Epidermal melanocyte (primary cell): ENCODE data around the gene UMPS.
"Not testable (repeated sequence)": the region's sequence is repeated elsewhere in the genome, so short reads cannot be mapped to it uniquely, and the experiment has no call there.

Experiments used
- DNase-seq: peaks from one replicate; pipeline ENCODE4 v3.0.0; 2011; ENCODE audit warnings: low spot score; ENCODE audit not compliant: insufficient read length

The UMPS gene

GRCh38 chr3:124707223-124707622, 23.0 kb upstream of the UMPS start:
- DNase-seq = not testable (repeated sequence)

GRCh38 chr3:124707656-124708062, 22.6 kb upstream of the UMPS start:
- no peak for DNase-seq

GRCh38 chr3:124714223-124714853, 15.9 kb upstream of the UMPS start:
- no peak for DNase-seq

- DNase-seq = no peak
Observed at GRCh38 chr3:124722589-124722988, 7.7 kb upstream of the UMPS start.

DNA sequence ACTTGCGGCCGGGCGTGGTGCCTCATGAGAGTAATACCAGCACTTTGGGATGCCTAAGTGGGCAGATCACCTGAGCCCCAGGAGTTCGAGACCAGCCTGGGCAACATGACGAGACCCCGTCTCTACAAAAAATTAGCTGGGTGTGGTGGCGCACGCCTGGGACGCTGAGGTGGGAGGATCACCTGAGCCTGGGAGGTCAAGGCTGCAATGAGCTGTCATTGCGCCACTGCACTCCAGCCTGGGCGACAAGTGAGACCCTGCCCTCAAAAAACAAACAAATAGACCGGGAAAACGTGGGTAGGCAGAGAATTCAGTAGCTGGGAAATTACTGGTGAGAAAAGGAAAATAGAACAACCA, 667 bp downstream of the UMPS start:
- DNase-seq = no peak

DNA sequence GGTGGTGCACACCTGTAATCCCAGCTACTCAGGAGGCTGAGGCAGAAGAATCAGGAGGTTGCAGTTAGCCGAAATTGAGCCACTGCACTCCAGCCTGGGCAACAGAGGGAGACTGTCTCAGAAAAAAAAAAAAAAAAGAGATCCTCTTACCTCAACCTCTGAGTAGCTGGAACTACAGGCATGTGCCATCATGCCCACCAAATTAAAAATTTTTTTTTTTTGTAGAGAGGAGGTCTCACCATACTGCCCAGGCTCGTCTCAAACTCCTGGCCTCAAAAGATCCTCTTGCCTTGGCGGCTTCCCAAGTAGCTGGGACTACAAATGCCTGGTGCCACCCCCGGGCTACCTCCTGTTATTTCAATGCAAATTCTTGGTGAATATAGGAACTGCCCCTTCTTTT, 1.5 kb downstream of the UMPS start:
- DNase-seq = no peak

DNA sequence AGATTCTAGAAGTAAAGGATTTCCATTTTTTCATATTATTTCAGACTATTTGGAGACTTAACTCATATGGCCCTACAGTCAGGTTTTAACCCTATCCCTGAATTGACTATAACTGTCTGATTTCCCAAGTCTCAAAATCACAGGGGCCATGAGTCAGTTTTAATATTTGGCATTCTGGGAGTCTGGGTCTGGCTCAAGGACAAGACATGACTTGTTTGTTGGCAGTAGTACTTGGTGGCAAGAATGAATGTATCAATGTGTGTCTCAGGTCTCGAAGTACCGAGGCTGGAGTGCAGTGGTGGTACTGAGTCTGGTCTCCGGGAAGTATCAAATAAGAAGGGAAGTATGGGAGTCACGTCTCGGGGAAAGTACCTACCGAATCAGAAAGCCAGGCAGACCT, 10.8 kb downstream of the UMPS start:
- DNase-seq = no peak

GRCh38 chr3:124745756-124746155, 15.5 kb downstream of the UMPS start:
- DNase-seq = no peak

DNA sequence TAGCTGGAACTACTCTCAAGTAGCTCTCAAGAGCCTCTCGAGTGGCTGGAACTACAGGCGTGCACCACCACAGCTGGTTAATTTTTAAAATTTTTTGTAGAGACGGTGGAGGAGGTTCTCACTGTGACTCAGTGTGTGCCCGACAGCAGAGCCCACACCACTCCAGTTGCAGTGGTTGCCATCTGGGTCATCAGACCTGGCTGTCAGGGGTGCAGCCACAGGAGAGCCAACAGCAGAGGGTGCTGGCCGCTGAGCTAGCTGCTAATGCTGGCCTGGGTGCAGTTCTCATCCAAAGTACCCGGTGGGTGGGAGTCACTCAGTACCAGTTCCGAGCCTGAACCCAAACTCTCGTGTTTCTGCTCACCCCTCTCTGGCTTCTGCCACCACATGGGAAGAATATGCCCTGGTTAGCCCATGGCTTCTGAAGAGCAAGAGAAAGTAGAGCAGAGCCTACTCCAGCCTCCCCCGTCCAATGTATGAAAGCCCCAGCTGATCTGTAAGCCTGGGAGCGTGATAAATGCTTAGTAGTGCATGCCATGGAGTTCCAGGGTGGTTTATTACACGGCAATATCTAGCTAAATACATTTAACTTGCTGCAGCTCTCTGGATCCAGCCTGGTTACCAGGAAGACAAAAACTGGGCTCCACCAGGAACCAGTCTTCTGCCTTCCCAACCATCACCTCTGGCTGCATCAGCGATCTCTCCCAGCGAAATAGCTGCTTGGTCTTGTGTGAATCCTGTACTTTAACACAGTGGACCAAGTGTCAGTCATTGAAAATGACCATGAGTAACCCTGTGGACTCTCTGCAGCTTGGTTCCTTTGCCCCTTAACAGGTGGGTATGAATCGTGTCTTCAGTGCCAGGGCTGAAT, 17.1 kb downstream of the UMPS start:
- no peak for DNase-seq

DNA sequence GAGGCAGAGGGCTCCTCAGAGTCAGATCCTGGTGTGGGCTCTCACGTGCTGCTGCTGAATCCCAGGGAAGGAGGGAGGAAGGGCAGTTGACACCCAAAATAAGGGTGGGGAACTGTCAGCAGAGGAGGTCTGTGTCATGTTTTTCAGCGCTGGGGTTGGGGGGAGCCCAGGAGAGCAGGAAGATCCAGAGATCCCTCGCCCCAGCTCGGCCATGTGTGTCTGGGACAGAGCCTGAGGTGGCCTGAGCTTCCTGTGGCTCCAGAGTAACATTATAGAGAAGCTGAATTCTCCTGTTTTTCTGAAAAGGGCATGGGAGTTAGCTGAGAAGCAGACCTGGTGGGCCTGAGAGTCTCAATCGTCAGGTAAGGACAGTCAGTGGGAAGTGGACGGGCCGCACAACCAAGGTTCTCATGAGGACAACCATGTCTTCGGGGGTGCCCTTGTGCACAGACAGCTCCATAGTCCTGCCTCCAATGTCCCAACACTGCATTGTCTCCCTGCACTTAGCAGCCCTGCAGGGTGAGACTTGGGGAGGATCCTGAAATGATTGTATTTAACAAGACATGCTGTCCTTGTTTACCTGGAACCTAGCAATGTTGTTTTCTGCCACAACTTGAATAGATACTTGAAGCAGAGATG, 18.4 kb downstream of the UMPS start:
- no peak for DNase-seq

DNA sequence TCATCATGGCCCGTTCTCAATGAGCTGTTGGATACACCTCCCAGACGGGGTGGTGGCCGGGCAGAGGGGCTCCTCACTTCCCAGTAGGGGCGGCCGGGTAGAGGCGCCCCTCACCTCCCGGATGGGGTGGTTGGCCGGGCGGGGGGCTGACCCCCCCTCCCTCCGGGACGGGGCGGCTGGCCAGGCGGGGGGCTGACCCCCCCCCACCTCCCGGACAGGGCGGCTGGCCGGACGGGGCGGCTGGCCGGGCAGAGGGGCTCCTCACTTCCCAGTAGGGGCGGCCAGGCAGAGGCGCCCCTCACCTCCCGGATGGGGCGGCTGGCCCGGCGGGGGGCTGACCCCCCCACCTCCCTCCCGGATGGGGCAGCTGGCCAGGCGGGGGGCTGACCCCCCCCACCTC, 19.6 kb downstream of the UMPS start:
- not testable (repeated sequence) for DNase-seq

- DNase-seq = no peak
Observed at GRCh38 chr3:124751501-124751900, 21.2 kb downstream of the UMPS start.

DNA sequence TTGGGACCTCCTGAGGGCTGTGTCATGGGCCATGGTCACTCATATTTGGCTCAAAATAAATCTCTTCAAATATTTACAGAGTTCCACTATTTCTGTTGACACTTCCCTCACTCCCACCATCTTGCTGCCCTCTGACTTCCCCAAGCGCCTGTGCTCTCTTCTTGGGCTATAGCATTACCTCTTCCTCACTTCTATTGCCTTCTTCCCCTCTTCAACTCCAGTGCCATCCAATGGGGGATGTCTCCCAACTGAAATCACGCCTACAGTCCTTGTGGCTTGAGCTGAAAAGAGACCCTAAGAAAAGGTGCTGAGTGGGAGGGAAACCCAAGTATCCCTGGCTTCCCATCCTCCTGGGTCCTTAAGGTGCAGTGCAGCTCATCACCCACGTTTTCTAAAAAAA, 21.8 kb downstream of the UMPS start:
- DNase-seq = no peak

GRCh38 chr3:124757926-124758325, 27.7 kb downstream of the UMPS start:
- not testable (repeated sequence) for DNase-seq

- DNase-seq = no peak
Observed at GRCh38 chr3:124758851-124759635, 28.8 kb downstream of the UMPS start.

DNA sequence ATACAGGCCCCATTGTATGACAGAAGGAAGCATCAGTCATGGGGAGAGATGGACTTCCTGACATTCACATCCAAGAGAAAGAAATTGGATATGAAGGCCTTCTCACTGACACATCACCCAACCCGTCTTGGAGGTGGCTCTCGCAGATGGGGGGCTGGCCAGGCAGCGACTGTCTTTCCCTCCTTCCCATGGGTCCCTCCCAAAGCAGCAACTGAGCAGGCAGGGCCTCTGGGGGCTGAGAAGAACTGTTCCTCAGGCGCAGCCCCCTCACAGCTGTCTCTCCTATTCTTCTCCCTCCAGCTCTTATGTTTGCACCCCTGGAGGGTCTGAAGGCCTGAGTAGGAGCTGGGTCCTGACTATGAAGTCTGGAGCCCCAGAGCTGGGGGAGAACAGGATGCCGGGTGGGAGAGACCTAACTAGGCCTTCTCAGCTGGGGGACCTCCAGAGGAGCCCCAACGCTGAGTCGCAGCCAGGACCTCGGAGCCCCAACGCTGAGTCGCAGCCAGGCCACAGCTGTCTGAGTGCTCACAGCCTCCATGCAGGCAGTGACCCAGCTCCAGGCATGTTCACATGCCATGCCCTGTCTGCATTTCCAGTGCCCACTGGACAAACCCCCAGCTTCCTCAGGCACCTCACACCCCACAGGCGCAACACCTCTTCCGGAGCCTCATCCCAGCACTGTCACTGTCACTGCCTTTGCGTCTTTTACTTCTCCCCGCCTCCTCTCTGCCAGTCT, 29.6 kb downstream of the UMPS start:
- DNase-seq = no peak

DNA sequence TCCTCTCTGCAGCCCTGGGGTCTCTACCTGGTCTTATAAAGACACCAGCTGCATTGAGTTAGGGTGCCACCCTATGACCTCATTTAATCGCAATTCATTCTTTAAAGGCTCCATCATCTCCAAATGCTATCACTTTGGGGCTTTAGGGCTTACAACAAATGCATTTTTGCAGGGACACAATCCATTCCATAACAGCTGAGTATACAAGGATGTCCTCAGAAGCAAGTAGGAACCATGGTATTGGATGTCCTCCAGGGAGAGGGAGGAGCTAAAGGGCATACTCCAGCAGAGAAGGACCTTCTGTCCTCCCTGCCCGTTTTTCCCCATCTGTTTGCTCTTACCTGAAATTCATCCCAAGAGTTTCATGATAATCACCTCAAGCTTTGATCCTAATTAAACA, 30.3 kb downstream of the UMPS start:
- no peak for DNase-seq

DNA sequence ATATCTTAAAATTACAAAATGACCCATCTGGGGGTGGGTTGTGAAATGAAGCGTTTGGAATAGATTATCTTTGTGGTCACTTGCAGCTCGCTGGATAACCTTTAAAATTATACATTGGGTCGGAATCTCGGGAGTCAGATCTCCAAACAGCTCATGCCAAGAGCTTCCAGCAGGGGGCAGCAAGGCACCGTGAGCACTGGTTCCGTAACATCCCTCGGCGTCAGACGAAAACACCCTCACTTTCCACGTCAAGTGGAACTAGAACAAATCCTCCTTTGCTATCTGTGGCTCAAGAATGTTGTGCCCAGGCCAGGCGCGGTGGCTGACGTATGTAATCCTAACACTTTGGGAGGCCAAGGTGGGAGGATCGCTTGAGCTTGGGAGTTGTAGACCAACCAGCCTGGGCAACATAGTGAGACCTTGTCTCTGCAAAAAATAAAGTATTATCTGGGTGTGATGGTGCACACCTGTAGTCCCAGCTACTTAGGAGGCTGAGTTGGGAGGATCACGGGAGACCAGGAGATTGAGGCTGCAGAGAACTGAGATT, 31.1 kb downstream of the UMPS start:
- peak; percentile 79 for DNase-seq

DNA sequence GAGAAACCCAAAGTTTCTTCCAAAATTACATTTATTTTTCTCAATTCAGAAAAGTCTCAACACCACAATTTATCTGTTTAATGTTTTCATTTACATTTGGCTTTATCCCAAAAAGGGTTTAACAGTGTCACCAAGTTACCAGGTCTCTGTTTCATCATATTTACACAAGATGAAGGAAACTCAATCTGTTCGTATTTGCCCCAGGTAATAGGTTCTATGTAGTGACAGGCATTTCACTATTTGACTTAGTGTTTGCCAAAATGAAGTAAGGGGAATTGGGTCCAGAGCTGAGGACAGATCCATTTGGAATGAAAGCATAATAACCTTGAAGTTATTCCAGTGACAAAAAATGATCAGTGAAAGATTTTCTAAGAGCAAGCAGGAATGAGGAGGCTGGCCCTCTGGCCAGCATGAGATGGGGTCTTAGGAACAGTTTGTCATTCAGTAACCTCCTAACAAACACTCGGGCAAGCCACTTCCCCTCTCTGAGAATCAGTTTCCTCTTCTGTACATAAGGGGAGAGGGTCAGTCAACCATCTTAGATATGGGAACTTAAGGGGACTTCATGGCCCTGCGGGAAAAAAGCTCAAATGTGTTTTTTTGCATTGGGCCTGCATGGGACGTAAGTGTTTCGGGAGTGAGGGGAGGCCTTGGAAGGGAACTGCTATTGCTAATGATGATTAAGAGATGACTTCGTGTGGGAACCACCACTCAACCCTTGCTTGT, 31.8 kb downstream of the UMPS start:
- DNase-seq = no peak

GRCh38 chr3:124762661-124763011, 32.4 kb downstream of the UMPS start:
- no peak for DNase-seq
